Right lung (tissue), 5 donors: Measurements from ENCODE around the gene PKHD1. TPM values are rescaled to one million over a fixed set of nuclear protein-coding genes. Genes with fewer than 3 reads are reported as not detected.
"Not testable (repeated sequence)": the region's sequence is repeated elsewhere in the genome, so short reads cannot be mapped to it uniquely, and the experiment has no call there.

ENCODE experiments used
- DNase-seq, 2 donors: peaks; one replicate each; pipeline ENCODE4 v3.0.0-alpha.2; 2013
- polyA plus RNA-seq, 5 donors: library from polyadenylated mRNA; unstranded; fragments of 120-200 nt; gene quantifications; one replicate each; pipeline versions ENCODE4 v1.2.1 to v1.2.3, GENCODE V29; 2013; ENCODE audit warnings: inconsistent platforms in 1 of 5, low replicate concordance in 1 of 5; ENCODE audit not compliant: insufficient read length in 5 of 5, insufficient read depth in 1 of 5

The PKHD1 gene
- polyA plus RNA-seq, 5 donors, result 3.2 to 7.6 (median 6.4) TPM

- DNase-seq, result no peak
These were observed 233.1 kb downstream of the PKHD1 start for GRCh38 chr6:51854347-51854746.

DNA sequence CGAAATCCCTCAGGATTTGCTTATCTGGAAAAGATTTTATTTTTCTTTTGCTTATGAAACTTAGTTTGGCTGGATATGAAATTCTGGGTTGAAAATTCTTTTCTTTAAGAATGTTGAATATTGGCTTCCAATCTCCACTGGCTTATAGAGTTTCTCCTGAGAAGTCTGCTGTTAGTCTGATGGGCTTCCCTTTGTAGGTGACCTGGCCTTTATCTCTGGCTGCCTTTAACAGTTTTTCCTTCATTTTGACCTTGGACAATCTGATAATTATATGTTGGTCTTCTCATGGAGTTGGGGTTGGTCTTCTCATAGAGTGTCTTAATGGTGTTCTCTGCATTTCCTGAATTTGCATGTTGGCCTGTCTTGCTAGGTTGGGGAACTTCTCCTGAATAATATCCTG, 234.3 kb downstream of the PKHD1 start:
- not testable (repeated sequence) for DNase-seq

GRCh38 chr6:51846531-51846930, 240.9 kb downstream of the PKHD1 start:
- no peak for DNase-seq

DNA sequence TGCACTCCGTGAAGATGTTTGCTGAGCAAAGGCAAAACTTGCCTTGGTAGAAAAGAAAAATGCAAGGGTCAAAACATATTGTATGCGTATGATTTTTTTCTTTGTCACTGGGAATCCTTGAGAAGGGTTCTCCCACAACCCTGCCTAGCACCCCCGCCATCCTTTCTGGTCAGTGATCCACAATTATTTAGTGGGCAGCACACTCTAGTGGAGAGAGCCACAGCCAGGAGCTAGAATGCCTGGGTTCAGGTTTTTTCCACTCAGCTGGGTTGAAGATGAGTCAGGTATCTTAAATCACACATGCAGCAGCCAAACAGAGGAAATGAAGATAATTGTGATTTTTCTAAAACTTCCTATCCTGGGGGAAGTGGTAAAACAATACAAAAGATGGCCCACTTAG, 243.1 kb downstream of the PKHD1 start:
- no peak for DNase-seq

- DNase-seq, result no peak
These were observed 243.9 kb downstream of the PKHD1 start for GRCh38 chr6:51843456-51844056.

DNA sequence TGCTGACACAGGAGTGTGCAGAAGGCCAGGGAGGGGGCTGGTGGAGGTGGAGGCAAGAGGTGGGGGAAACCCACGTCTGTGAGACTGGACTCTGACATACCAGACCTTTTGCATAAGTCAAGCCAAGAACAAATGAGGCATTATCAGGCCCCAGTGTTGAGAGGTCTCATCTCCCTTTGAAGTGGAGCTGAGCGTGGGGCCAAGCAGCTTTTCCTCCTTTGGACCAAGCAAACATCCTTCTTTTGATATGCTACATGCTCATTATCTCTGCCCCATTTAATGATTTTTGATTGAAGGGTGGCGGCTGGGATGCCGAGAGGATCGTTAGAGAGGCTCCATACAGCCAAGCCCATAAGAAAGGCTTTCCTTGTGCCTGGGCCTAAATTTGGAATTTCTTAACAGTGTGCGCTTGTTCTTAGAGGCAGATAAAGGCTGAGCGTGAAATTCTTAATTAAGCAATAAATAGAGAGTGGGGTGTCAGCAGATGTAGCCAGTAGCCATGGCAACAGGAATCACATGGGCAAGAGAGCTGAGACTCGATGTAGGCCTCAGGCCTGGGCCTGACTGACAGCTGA, 244.5 kb downstream of the PKHD1 start:
- no peak for DNase-seq

GRCh38 chr6:51842061-51842803, 245.2 kb downstream of the PKHD1 start:
- DNase-seq, result no peak

GRCh38 chr6:51841626-51842025, 245.8 kb downstream of the PKHD1 start:
- no peak for DNase-seq

DNA sequence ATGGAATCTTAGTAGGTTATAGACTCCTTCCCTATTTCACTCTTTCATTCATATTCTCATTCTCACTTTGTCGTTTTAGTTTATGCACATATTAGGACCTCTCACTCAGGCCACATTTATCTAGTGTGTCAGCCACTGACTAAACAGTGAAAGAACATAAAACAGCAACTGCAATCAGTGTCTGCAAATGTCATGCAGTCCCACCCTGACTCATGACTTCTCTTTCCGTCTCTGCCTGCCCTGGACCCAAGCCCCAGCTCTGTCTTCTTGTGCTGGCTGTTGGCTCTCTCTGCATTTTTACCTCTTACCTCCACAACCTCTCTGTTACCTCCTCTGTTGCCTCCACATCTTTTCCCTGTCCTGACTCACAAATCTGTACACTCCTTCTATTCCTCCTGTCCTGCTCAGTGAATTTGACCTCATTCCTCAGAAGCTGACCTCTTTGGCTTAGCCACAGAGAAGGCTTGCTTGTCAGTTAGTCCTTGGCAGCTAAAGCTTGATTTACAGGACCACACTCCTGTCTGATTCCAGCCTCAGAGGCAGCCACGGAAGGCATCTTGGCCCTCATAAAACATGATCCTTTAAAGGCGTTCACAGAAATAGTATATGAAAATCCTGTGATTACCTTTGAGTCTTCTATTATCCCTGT, 247.6 kb downstream of the PKHD1 start:
- DNase-seq, result no peak

- DNase-seq, result no peak
These were observed 256.7 kb downstream of the PKHD1 start for GRCh38 chr6:51830666-51831065.

DNA sequence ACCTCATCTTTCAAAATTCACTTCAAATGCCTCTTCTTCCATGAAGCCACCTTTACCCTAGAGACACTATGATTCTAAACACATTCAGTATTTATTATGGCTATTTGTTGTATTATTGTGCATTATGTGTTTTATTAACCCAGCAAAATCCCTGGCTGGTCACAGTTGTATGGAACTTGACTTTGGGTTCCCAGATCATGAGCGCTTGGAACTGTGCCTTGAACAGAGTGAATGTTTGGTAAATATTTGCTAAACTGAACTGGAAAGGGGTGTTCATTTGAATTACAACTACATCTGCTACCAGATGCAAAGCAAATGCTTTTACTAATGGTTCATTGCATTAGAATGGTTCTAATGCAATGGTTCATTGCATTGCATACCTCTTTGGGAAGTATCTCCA, 259.8 kb downstream of the PKHD1 start:
- DNase-seq, result no peak

GRCh38 chr6:51824940-51825339, 262.5 kb downstream of the PKHD1 start:
- no peak for DNase-seq

DNA sequence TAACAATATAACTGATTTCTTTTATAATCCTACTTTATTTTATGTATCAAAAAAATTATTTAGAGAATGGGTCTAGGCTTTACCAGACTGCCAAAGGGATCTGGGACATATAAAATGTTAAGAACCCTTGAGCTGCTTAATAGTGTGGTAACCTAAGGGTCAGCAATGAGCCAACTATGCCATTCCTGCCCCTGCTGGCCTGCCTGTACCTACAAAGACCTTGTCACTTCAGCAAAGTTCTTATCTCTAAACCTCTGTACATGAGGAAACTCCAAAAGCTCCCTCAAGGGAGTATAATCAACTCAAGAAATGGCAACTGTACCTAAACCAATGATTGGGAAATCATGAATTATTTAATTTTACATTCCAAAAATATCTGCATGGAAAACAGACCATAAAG, 266.9 kb downstream of the PKHD1 start:
- no peak for DNase-seq

DNA sequence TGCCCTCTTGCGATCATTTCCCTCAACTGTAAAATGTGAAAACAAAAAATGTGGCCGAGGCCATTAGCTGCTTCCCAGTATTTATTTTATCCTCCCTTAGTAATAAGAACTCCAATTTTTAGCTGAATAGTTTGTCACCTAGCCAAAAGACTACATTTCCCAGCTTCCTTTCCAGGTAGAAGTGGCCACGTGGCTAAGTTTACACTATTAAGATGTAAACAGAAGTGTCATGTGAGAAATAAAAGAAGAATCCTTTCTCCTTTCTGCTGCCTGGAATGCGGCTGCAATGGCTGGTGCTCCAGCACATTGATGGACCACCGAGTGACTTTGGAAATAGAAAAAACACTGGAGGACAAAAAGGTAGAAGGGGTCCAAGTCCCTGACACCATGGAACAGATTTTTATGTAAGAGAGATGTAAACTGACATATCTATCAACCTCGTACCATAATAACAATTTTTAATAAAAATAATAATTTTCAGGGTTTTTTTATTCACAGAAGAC, 268.8 kb downstream of the PKHD1 start:
- no peak for DNase-seq

- no peak for DNase-seq
These were observed 269.6 kb downstream of the PKHD1 start for GRCh38 chr6:51817832-51818231.

GRCh38 chr6:51814418-51814817, 273.0 kb downstream of the PKHD1 start:
- no peak for DNase-seq

DNA sequence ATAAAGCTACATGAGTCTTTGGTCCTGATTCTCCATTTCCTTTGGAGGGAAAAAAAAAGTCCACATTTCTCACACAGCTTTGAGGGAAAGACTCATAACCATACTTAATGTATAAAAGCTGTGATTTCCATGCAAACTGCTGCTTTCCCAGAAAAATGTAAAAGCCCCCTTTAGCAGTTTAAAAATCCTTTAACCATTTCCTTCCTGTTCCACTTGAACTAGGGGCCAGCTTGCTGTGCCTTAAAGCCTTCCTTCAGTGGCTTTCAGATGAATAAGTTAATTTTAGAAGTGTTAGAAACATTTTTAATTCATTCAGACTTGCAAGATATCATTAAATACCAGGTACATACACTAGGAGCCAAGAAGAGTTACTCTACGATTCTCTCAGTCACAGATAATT, 273.5 kb downstream of the PKHD1 start:
- no peak for DNase-seq

DNA sequence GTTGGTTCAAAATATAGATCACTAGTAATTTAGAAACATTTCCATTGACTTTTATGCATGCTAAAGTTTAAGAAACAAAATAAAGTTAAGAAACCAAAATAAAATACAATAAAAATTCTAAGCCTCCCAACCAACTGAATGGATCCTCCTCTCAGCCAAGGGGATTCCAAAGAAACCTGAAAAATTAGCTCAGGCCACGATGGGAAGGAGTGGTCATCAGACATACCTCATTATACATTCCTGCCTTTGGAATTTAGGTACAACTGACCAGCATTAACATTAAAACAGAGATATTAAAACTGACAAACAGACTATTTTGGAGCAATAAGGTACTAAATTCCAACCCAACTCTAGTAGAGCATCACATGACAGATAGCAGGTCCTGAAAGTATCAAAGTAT, 275.2 kb downstream of the PKHD1 start:
- DNase-seq, result no peak

DNA sequence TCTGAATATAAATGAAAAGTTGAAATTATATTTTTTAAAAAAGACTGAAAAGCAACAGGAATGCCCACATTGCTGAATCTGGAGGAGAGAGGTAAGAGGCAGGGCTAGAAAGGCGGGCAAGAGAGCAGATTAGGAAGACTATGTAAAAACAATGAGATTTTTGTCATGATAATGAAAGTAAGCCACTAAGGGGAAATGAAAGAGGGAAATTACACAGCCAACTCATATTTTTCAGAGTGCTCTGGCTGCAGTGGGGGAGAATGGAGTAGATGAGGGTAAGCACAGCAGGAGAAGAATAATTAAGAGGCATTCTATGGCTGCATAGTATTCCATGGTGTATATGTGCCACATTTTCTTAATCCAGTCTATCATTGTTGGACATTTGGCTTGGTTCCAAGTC, 281.9 kb downstream of the PKHD1 start:
- DNase-seq, result no peak

DNA sequence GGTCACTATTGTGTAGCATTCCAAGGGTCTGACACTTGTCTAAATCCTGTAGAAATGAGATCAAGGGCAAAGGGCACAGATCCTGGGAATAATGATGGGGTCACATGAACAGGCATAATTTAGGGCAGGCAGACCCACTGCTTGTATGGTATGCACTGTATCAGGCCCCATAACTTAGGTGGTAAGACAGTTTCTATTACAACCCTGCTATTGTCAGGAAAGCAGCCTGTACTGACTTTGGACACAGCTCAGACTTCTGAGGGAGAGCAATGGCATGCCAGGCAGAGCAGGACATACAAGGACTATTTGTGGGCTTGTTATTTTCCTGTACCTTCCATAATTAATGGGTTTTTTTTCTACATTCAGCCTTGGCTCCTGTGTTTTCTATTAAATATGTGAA, 286.8 kb downstream of the PKHD1 start:
- DNase-seq, result no peak

GRCh38 chr6:51793393-51793792, 294.0 kb downstream of the PKHD1 start:
- no peak for DNase-seq

DNA sequence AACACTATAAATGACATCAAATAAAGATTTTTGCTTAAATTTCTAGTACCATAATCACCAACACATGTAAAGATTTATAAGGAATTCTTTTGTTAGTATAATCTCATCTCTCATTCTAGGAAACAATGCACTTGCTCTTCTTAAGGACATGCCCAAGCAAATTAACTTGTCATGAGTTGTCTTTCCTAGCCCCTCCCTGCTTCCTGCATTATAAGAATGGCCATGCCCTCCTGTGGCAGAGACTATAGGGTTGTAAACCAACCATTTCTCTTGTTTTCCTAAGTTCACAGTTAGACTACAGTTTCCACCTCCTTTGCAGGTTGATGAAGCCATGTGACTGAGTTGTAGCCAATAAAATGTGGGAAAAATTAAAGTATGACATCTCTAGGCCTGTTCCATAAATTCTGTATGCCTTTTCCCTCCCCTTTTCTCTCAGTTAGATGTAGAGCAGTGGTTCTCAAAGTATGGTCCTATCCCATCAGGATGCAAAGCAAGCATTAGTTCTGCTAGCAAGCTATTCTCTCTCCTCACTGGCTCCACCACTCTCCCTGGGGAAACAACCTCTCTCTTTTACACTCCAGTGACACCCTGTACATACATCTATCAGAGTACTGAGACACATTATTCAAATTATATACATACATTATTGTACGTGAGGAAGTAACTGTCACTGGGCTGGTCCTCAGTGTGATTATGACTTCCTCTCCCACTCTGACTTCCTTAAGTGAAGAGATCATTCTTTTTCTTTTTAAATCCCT, 295.0 kb downstream of the PKHD1 start:
- DNase-seq, result no peak
